T-helper 22 cell (primary cell): Measurements from ENCODE around the gene HRAS.
A peak's percentile ranks its signal among the peaks of the same experiment; 100 is the strongest.
"Not testable (repeated sequence)": the region's sequence is repeated elsewhere in the genome, so short reads cannot be mapped to it uniquely, and the experiment has no call there.

Experiments
- DNase-seq: peaks from one replicate; pipeline ENCODE4 v3.0.0-alpha.2; 2020; ENCODE audit warnings: low read depth

Gene HRAS

GRCh38 chr11:532986-533585 lies 2.3 kb downstream of the HRAS start:
- no peak for DNase-seq

GRCh38 chr11:532527-532985 lies 2.8 kb downstream of the HRAS start:
- no peak for DNase-seq

GRCh38 chr11:531919-532526 lies 3.4 kb downstream of the HRAS start:
- DNase-seq = no peak

- DNase-seq = no peak
Observed at GRCh38 chr11:530960-531831, 4.2 kb downstream of the HRAS start.

GRCh38 chr11:529728-530411 lies 5.5 kb downstream of the HRAS start:
- no peak for DNase-seq

GRCh38 chr11:528815-529727 lies 6.3 kb downstream of the HRAS start:
- DNase-seq = no peak

- DNase-seq = no peak
Observed at GRCh38 chr11:528166-528814, 7.1 kb downstream of the HRAS start.

GRCh38 chr11:526192-526591 lies 9.2 kb downstream of the HRAS start:
- DNase-seq = no peak

- DNase-seq = no peak
Observed at GRCh38 chr11:521177-521688, 14.1 kb downstream of the HRAS start.

- DNase-seq = no peak
Observed at GRCh38 chr11:520428-521176, 14.8 kb downstream of the HRAS start.

- peak; percentile 75 for DNase-seq
Observed at GRCh38 chr11:518463-519202, 16.7 kb downstream of the HRAS start.

GRCh38 chr11:516918-517685 lies 18.3 kb downstream of the HRAS start:
- DNase-seq = not testable (repeated sequence)

- no peak for DNase-seq
Observed at GRCh38 chr11:516400-516799, 19.0 kb downstream of the HRAS start.

- DNase-seq = no peak
Observed at GRCh38 chr11:515131-515530, 20.2 kb downstream of the HRAS start.

GRCh38 chr11:514606-515005 lies 20.8 kb downstream of the HRAS start:
- DNase-seq = no peak

GRCh38 chr11:512761-513595 lies 22.4 kb downstream of the HRAS start:
- DNase-seq = no peak

GRCh38 chr11:508956-509355 lies 26.4 kb downstream of the HRAS start:
- DNase-seq = no peak
